ENCODE results near the gene ITGB8.

ITGB8 gene

GRCh38 chr7:20307901-20308300 lies 22.8 kb upstream of the ITGB8 start:
- DNase-seq (no peak), ATAC-seq (no peak)

GRCh38 chr7:20310301-20310700 lies 20.4 kb upstream of the ITGB8 start:
- DNase-seq: no peak
- no peak for ATAC-seq

GRCh38 chr7:20310963-20311742 lies 19.5 kb upstream of the ITGB8 start:
- ATAC-seq (no peak), DNase-seq (no peak)

- ATAC-seq (no peak), DNase-seq (no peak)
Measured at GRCh38 chr7:20311743-20312042, 19.0 kb upstream of the ITGB8 start.

GRCh38 chr7:20312562-20312961 lies 18.1 kb upstream of the ITGB8 start:
- DNase-seq (no peak), ATAC-seq (no peak)

GRCh38 chr7:20313626-20314025 lies 17.1 kb upstream of the ITGB8 start:
- no peak for ATAC-seq

GRCh38 chr7:20314198-20314597 lies 16.5 kb upstream of the ITGB8 start:
- no peak for DNase-seq
- no peak for ATAC-seq

More at GRCh38 chr7:20313626-20314025, 17.1 kb upstream of the ITGB8 start:
- DNase-seq: no peak

GRCh38 chr7:20316706-20317105 lies 14.0 kb upstream of the ITGB8 start:
- DNase-seq: no peak
- ATAC-seq: no peak

- ATAC-seq (no peak), DNase-seq (no peak)
Measured at GRCh38 chr7:20317413-20317812, 13.3 kb upstream of the ITGB8 start.

GRCh38 chr7:20318933-20319332 lies 11.8 kb upstream of the ITGB8 start:
- ATAC-seq (no peak), DNase-seq (no peak)

- ATAC-seq: no peak
Measured at GRCh38 chr7:20320322-20320721, 10.4 kb upstream of the ITGB8 start.

GRCh38 chr7:20320786-20321185 lies 9.9 kb upstream of the ITGB8 start:
- DNase-seq: no peak
- no peak for ATAC-seq

More at GRCh38 chr7:20320322-20320721, 10.4 kb upstream of the ITGB8 start:
- DNase-seq: no peak

- DNase-seq (no peak), ATAC-seq (no peak)
Measured at GRCh38 chr7:20323595-20323994, 7.1 kb upstream of the ITGB8 start.

- ATAC-seq (no peak), DNase-seq (no peak)
Measured at GRCh38 chr7:20326342-20326741, 4.4 kb upstream of the ITGB8 start.

- ATAC-seq (no peak), DNase-seq (no peak)
Measured at GRCh38 chr7:20327055-20327454, 3.6 kb upstream of the ITGB8 start.

GRCh38 chr7:20328027-20328426 lies 2.7 kb upstream of the ITGB8 start:
- DNase-seq (no peak), ATAC-seq (no peak)

GRCh38 chr7:20328692-20329091 lies 2.0 kb upstream of the ITGB8 start:
- DNase-seq (no peak), ATAC-seq (no peak)

- DNase-seq (peak; percentile 12), ATAC-seq (peak; percentile 3)
Measured at GRCh38 chr7:20329389-20330238, 1.1 kb upstream of the ITGB8 start.

GRCh38 chr7:20330928-20331909 lies 519 bp downstream of the ITGB8 start:
- DNase-seq (peak; percentile 49), ATAC-seq (peak; percentile 54)

- ATAC-seq (no peak), DNase-seq (no peak)
Measured at GRCh38 chr7:20331910-20332813, 1.5 kb downstream of the ITGB8 start.

GRCh38 chr7:20338285-20338684 lies 7.6 kb downstream of the ITGB8 start:
- ATAC-seq (no peak), DNase-seq (no peak)
